GM12878 (cell line): ENCODE measurements around the gene TMEM86B. TPM values are rescaled to one million over a fixed set of nuclear protein-coding genes. Genes with fewer than 3 reads are reported as not detected.

Experiments
- ATF7 ChIP-seq: fragments of 450-650 bp; IDR thresholded peaks from 2 replicates; pipeline ENCODE4 v1.6.1; 2016; ENCODE audit warnings: low read depth, mild to moderate bottlenecking
- CHD2 ChIP-seq: IDR thresholded peaks from 2 replicates; pipeline ENCODE4 v1.6.1; 2011; ENCODE audit warnings: low read depth, low read length, improper control_type of control experiment, borderline replicate concordance
- LARP7 ChIP-seq: fragments of 450-650 bp; IDR thresholded peaks from 2 replicates; pipeline ENCODE4 v1.6.1; 2017; ENCODE audit warnings: mild to moderate bottlenecking
- MEF2B ChIP-seq: fragments of 450-650 bp; IDR thresholded peaks from 2 replicates; pipeline ENCODE4 v1.6.1; 2018; ENCODE audit warnings: mild to moderate bottlenecking, moderate library complexity; ENCODE audit not compliant: partially characterized antibody, poor library complexity, severe bottlenecking
- NR2C1 ChIP-seq: fragments of 450-650 bp; IDR thresholded peaks from 2 replicates; pipeline ENCODE4 v1.6.1; 2017; ENCODE audit warnings: antibody characterized with exemption, mild to moderate bottlenecking, moderate library complexity
- POU2F2 ChIP-seq: IDR thresholded peaks from 3 replicates; pipeline ENCODE4 v1.6.1; 2011; ENCODE audit warnings: low read depth, mild to moderate bottlenecking, low read length, borderline replicate concordance
- YY1 ChIP-seq: IDR thresholded peaks from 2 replicates; pipeline ENCODE4 v1.6.1; 2011; ENCODE audit warnings: low read depth, mild to moderate bottlenecking, low read length
- polyA plus RNA-seq, 11 experiments: library from polyadenylated mRNA; depleted of rRNA in 4 of 11; unstranded in 6 of 11; stranded (reverse) in 5 of 11; fragments of >200 nt; fragmentation: Nextera tagmentation in 4 of 11; fragmentation: Illumina TruSeq in 1 of 11; extraction: Ambion mirVana in 4 of 11; extraction: Trizol in 1 of 11; gene quantifications; 1 replicate in 1 of 11; 2 replicates in 10 of 11; pipeline versions ENCODE4 v1.2.1 to v1.2.3, GENCODE V29; 2011 to 2016; ENCODE audit warnings: inconsistent platforms in 2 of 11, missing spikeins in 2 of 11, low read depth in 1 of 11
- total RNA-seq, 4 experiments: library from RNA; depleted of rRNA in 3 of 4; stranded (reverse); fragments of >200 nt in 3 of 4; fragmentation: Illumina TruSeq in 1 of 4; extraction: Trizol in 1 of 4; gene quantifications; 2 replicates each; pipeline versions ENCODE4 v1.2.1 to v1.2.3, GENCODE V29; 2013 to 2021
- TF ChIP-seq, protein P1 (sequence below): IDR thresholded peaks from 2 replicates; pipeline ENCODE4 v1.6.1; 2012; ENCODE audit warnings: improper control_type of control experiment, low read depth, low read length; ENCODE audit not compliant: insufficient replicate concordance
- TF ChIP-seq, protein P2 (sequence below): IDR thresholded peaks from 2 replicates; pipeline ENCODE4 v1.6.1; 2011; ENCODE audit warnings: low read depth, mild to moderate bottlenecking, low read length, moderate library complexity, borderline replicate concordance; ENCODE audit errors: extremely low read depth
- TF ChIP-seq, protein P3 (sequence below): IDR thresholded peaks from 2 replicates; pipeline ENCODE4 v1.6.1; 2012; ENCODE audit warnings: low read depth, low read length, improper control_type of control experiment
- TF ChIP-seq, protein P4 (sequence below): IDR thresholded peaks from 2 replicates; pipeline ENCODE4 v1.6.1; 2011; ENCODE audit warnings: low read depth, low read length, improper control_type of control experiment, borderline replicate concordance

TMEM86B gene
- total and polyA plus RNA-seq, 10 of the 15 experiments (the other 5 are each of a cell fraction or from before 2014, with no cell fraction given) = 0.26 to 10.6 (median 1.8) TPM

DNA sequence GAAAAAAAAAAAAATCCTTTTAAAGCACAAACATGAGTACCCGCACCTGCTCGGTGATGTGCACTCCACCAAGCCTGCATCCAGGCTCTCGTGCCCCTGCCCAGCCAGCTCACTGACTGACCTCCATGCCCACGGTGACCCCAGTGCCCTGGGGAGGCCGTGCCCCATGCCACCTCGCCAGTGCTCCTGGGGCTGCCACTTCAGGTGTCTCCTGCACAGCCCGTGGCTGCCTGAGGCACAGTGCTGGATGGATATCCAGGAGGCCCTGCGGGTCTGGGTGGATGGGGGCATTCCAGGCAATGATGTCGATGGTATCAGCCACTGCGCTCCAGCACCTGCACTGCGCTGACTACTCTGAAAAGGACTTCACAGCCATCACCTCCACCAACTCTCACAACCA lies 21.3 kb upstream of the TMEM86B start (continued):
- TF ChIP-seq, protein P1, sequence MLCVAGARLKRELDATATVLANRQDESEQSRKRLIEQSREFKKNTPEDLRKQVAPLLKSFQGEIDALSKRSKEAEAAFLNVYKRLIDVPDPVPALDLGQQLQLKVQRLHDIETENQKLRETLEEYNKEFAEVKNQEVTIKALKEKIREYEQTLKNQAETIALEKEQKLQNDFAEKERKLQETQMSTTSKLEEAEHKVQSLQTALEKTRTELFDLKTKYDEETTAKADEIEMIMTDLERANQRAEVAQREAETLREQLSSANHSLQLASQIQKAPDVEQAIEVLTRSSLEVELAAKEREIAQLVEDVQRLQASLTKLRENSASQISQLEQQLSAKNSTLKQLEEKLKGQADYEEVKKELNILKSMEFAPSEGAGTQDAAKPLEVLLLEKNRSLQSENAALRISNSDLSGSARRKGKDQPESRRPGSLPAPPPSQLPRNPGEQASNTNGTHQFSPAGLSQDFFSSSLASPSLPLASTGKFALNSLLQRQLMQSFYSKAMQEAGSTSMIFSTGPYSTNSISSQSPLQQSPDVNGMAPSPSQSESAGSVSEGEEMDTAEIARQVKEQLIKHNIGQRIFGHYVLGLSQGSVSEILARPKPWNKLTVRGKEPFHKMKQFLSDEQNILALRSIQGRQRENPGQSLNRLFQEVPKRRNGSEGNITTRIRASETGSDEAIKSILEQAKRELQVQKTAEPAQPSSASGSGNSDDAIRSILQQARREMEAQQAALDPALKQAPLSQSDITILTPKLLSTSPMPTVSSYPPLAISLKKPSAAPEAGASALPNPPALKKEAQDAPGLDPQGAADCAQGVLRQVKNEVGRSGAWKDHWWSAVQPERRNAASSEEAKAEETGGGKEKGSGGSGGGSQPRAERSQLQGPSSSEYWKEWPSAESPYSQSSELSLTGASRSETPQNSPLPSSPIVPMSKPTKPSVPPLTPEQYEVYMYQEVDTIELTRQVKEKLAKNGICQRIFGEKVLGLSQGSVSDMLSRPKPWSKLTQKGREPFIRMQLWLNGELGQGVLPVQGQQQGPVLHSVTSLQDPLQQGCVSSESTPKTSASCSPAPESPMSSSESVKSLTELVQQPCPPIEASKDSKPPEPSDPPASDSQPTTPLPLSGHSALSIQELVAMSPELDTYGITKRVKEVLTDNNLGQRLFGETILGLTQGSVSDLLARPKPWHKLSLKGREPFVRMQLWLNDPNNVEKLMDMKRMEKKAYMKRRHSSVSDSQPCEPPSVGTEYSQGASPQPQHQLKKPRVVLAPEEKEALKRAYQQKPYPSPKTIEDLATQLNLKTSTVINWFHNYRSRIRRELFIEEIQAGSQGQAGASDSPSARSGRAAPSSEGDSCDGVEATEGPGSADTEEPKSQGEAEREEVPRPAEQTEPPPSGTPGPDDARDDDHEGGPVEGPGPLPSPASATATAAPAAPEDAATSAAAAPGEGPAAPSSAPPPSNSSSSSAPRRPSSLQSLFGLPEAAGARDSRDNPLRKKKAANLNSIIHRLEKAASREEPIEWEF = no peak
- TF ChIP-seq, protein P2, sequence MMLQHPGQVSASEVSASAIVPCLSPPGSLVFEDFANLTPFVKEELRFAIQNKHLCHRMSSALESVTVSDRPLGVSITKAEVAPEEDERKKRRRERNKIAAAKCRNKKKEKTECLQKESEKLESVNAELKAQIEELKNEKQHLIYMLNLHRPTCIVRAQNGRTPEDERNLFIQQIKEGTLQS = no peak
- TF ChIP-seq NR2C1 (no peak), POU2F2 (no peak), MEF2B (no peak), LARP7 (no peak), YY1 (no peak), CHD2 (no peak), ATF7 (no peak)
- TF ChIP-seq, protein P3, sequence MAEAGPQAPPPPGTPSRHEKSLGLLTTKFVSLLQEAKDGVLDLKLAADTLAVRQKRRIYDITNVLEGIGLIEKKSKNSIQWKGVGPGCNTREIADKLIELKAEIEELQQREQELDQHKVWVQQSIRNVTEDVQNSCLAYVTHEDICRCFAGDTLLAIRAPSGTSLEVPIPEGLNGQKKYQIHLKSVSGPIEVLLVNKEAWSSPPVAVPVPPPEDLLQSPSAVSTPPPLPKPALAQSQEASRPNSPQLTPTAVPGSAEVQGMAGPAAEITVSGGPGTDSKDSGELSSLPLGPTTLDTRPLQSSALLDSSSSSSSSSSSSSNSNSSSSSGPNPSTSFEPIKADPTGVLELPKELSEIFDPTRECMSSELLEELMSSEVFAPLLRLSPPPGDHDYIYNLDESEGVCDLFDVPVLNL = no peak
- TF ChIP-seq, protein P4, sequence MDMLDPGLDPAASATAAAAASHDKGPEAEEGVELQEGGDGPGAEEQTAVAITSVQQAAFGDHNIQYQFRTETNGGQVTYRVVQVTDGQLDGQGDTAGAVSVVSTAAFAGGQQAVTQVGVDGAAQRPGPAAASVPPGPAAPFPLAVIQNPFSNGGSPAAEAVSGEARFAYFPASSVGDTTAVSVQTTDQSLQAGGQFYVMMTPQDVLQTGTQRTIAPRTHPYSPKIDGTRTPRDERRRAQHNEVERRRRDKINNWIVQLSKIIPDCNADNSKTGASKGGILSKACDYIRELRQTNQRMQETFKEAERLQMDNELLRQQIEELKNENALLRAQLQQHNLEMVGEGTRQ = no peak
